Keratinocyte (primary cell): ENCODE results near the gene RPS6KA5.

Experiments
- CTCF ChIP-seq, 3 experiments: IDR thresholded peaks in 1 of 3; conservative IDR thresholded peaks in 1 of 3; optimal IDR thresholded peaks in 1 of 3; 2 replicates in 2 of 3; 3 replicates in 1 of 3; pipeline versions ENCODE3 to v1.5.1; 2011; ENCODE audit warnings: low read length in 3 of 3, mild to moderate bottlenecking in 3 of 3, moderate library complexity in 2 of 3, control low read depth in 1 of 3, inconsistent platforms in 1 of 3; ENCODE audit not compliant: insufficient read depth in 2 of 3; ENCODE audit errors: extremely low read depth in 1 of 3
- EZH2 ChIP-seq: IDR thresholded peaks from one replicate; pipeline ENCODE4 v1.6.1; 2012; ENCODE audit warnings: inconsistent platforms, mild to moderate bottlenecking, low read length, moderate library complexity

GRCh38 chr14:90839889-90840266, 220.6 kb downstream of the RPS6KA5 start:
- TF ChIP-seq CTCF (optimal IDR thresholded peaks at IDR 0.05 in 1 of 3, IDR thresholded peaks at IDR 0.05 in 1 of 3, conservative IDR thresholded peaks at IDR 0.05 in 1 of 3; ENCODE audit: extremely low read depth in 1 of 3, insufficient read depth in 2 of 3, low read length in 3 of 3) = no peak
- no peak for TF ChIP-seq EZH2
